HepG2 (cell line): ENCODE results near the gene OTOP2. TPM values are rescaled to one million over a fixed set of nuclear protein-coding genes. Genes with fewer than 3 reads are reported as not detected.

Source experiments
- ATAC-seq: fragments of 200-7000 bp; cut with Tn5 transposase; 3 replicates; pipeline ENCODE4 v1.9.1; 2020; ENCODE audit warnings: mild to moderate bottlenecking, moderate library complexity
- BruUV-seq: library from RNA; stranded (reverse); fragments of 400-500 nt; replicated peaks from 2 replicates; lab custom pipeline; 2021; lab: Mats Ljungman, UMichigan
- CTCF ChIA-PET: fragments of 300-600 bp; formaldehyde crosslinking; extraction: SDS; loops from one replicate; lab custom pipeline; 2021; ENCODE audit warnings: low total read pairs, inconsistent platforms, low intra/inter-chr PET ratio; lab: Yijun Ruan, JAX
- POLR2A ChIA-PET: fragments of 350-600 bp; sonication (Branson Sonifier 250); formaldehyde crosslinking; loops from one replicate; lab custom pipeline; 2020; ENCODE audit warnings: antibody characterized with exemption, inconsistent platforms; lab: Yijun Ruan, JAX
- DNase-seq: peaks from one replicate; pipeline ENCODE4 v3.0.0-alpha.2; 2015; ENCODE audit warnings: low spot score
- FAIRE-seq: peaks from 3 replicates; lab custom pipeline; 2011; peaks lifted over from hg19 to GRCh38; lab: Jason Lieb, UNC
- H2AFZ ChIP-seq: one replicate; pipeline ENCODE4 v1.6.1; 2011; ENCODE audit warnings: low read length, inconsistent platforms
- H3K27ac ChIP-seq: fragments of 300-600 bp; 3 replicates; pipeline ENCODE4 v1.8.0; 2011; ENCODE audit warnings: mixed run types, mild to moderate bottlenecking, mixed read lengths, low read length, inconsistent platforms; ENCODE audit not compliant: insufficient read depth; ENCODE audit errors: extremely low read length
- H3K27me3 ChIP-seq, 2 experiments: fragments of 200-600 bp in 1 of 2; 2 replicates in 1 of 2; 3 replicates in 1 of 2; pipeline versions ENCODE4 v1.6.0 to v1.8.0; 2011; ENCODE audit warnings: low read length in 2 of 2, mild to moderate bottlenecking in 2 of 2, moderate library complexity in 2 of 2, inconsistent platforms in 1 of 2; ENCODE audit not compliant: insufficient read depth in 2 of 2, control insufficient read depth in 1 of 2
- H3K36me3 ChIP-seq, 2 experiments: fragments of 200-600 bp in 1 of 2; replicated peaks in 1 of 2; 2 replicates in 1 of 2; 3 replicates in 1 of 2; pipeline versions ENCODE4 v1.5.1 to v1.8.0; 2011; ENCODE audit warnings: low read length in 2 of 2, inconsistent platforms in 1 of 2; ENCODE audit not compliant: insufficient read depth in 2 of 2, control insufficient read depth in 1 of 2
- H3K4me1 ChIP-seq: 2 replicates; pipeline ENCODE4 v1.5.1; 2012; ENCODE audit warnings: low read length, inconsistent platforms; ENCODE audit not compliant: insufficient read depth
- H3K4me2 ChIP-seq: 2 replicates; pipeline ENCODE4 v1.6.0; 2011; ENCODE audit warnings: low read depth, low read length, inconsistent platforms
- H3K4me3 ChIP-seq, 3 experiments: fragments of 200-600 bp in 1 of 3; sonication (generic), shearing (Covaris generic) in 1 of 3; replicated peaks in 1 of 3; 2 replicates each; pipeline ENCODE4 v1.5.1; 2011 to 2016; ENCODE audit warnings: low read length in 3 of 3, inconsistent platforms in 2 of 3, low read depth in 2 of 3, mild to moderate bottlenecking in 2 of 3, control low read depth in 1 of 3, mixed read lengths in 1 of 3; ENCODE audit not compliant: insufficient read depth in 1 of 3
- H3K79me2 ChIP-seq: one replicate; pipeline ENCODE4 v1.6.1; 2011; ENCODE audit warnings: low read length, inconsistent platforms; ENCODE audit not compliant: insufficient read depth
- H3K9ac ChIP-seq: 2 replicates; pipeline ENCODE4 v1.6.0; 2011; ENCODE audit warnings: mild to moderate bottlenecking, low read depth, low read length, inconsistent platforms; ENCODE audit not compliant: insufficient read depth
- H3K9me3 ChIP-seq: 2 replicates; pipeline ENCODE4 v1.5.1; 2012; ENCODE audit warnings: mild to moderate bottlenecking, low read length
- H4K20me1 ChIP-seq: 2 replicates; pipeline ENCODE4 v1.6.0; 2011; ENCODE audit warnings: inconsistent platforms, mild to moderate bottlenecking, low read length, moderate library complexity; ENCODE audit not compliant: insufficient read depth
- EED ChIP-seq: sonication (generic); formaldehyde crosslinking; IDR thresholded peaks from 2 replicates; pipeline ENCODE4 v1.5.0; 2020; ENCODE audit warnings: mild to moderate bottlenecking, missing genetic modification reagents
- HNRNPL ChIP-seq: fragments of 200-400 bp; formaldehyde crosslinking; IDR thresholded peaks from 2 replicates; pipeline ENCODE4 v1.6.1; 2017; ENCODE audit warnings: mild to moderate bottlenecking, low read depth, low read length
- KAT8 ChIP-seq: IDR thresholded peaks from 2 replicates; pipeline ENCODE4 v1.6.1; 2016; ENCODE audit warnings: missing genetic modification reagents, missing compliant biosample characterization
- MXD4 ChIP-seq: IDR thresholded peaks from 2 replicates; pipeline ENCODE4 v1.6.1; 2016; ENCODE audit warnings: mild to moderate bottlenecking, missing biosample characterization, missing genetic modification reagents
- NFIC ChIP-seq: IDR thresholded peaks from 2 replicates; pipeline ENCODE4 v1.6.1; 2012; ENCODE audit warnings: mild to moderate bottlenecking, low read length, inconsistent platforms
- NKX3-1 ChIP-seq: sonication (generic); formaldehyde crosslinking; IDR thresholded peaks from 2 replicates; pipeline ENCODE4 v1.5.0; 2020; ENCODE audit warnings: missing genetic modification reagents
- RAD21 ChIP-seq: fragments of 450-650 bp; formaldehyde crosslinking; IDR thresholded peaks from 2 replicates; pipeline ENCODE4 v1.5.0; 2020; ENCODE audit warnings: mild to moderate bottlenecking
- U2AF1 ChIP-seq: fragments of 200-400 bp; formaldehyde crosslinking; optimal IDR thresholded peaks from 2 replicates; pipeline ENCODE3; 2017; ENCODE audit warnings: mild to moderate bottlenecking, low read depth, low read length
- ZNF101 ChIP-seq: sonication (generic); formaldehyde crosslinking; IDR thresholded peaks from 2 replicates; pipeline ENCODE4 v1.4.0; 2020; ENCODE audit warnings: mild to moderate bottlenecking, low read depth, missing genetic modification reagents, borderline replicate concordance
- ZNF138 ChIP-seq: sonication (generic); formaldehyde crosslinking; IDR thresholded peaks from 2 replicates; pipeline ENCODE4 v1.5.0; 2020; ENCODE audit warnings: mild to moderate bottlenecking, low read depth, missing genetic modification reagents
- ZNF253 ChIP-seq: sonication (generic); formaldehyde crosslinking; IDR thresholded peaks from 2 replicates; pipeline ENCODE4 v1.8.0; 2022; ENCODE audit warnings: mild to moderate bottlenecking, missing genetic modification reagents, borderline replicate concordance
- ZNF275 ChIP-seq: sonication (generic); formaldehyde crosslinking; IDR thresholded peaks from 2 replicates; pipeline ENCODE4 v1.8.0; 2022; ENCODE audit warnings: missing genetic modification reagents, mild to moderate bottlenecking, inconsistent platforms, borderline replicate concordance
- ZNF503 ChIP-seq: sonication (generic); formaldehyde crosslinking; IDR thresholded peaks from 2 replicates; pipeline ENCODE4 v1.4.0; 2020; ENCODE audit warnings: missing genetic modification reagents
- ZNF543 ChIP-seq: sonication (generic); formaldehyde crosslinking; IDR thresholded peaks from 2 replicates; pipeline ENCODE4 v1.4.0; 2020; ENCODE audit warnings: mild to moderate bottlenecking, missing genetic modification reagents
- ZSCAN29 ChIP-seq: sonication (generic); formaldehyde crosslinking; conservative IDR thresholded peaks from 2 replicates; pipeline ENCODE4 v1.4.0; 2020; ENCODE audit warnings: mild to moderate bottlenecking, missing genetic modification reagents
- ZSCAN31 ChIP-seq: sonication (generic); formaldehyde crosslinking; IDR thresholded peaks from 2 replicates; pipeline ENCODE4 v1.5.0; 2020; ENCODE audit warnings: low read depth, mild to moderate bottlenecking, missing genetic modification reagents
- WGBS: methylation state at CpG from one replicate; pipeline ENCODE4 v1.1.6; 2017; ENCODE audit warnings: low lambda C conversion rate; 5-methylcytosine and 5-hydroxymethylcytosine counted together
- in situ Hi-C: cut with HindIII; loops from 2 replicates; pipeline ENCODE4 v1.10.0; 2017; ENCODE audit warnings: low pct_unique_long_range_greater_than_20kb; ENCODE audit not compliant: extremely low pct_ligation_motif_present
- intact Hi-C: fragments of 100-400 bp; cut with micrococcal nuclease; formaldehyde crosslinking; loops from one replicate; pipeline ENCODE4 v1.10.0; 2022; ENCODE audit not compliant: unreplicated experiment
- polyA plus RNA-seq, 8 experiments: library from polyadenylated mRNA; depleted of rRNA in 3 of 8; stranded (reverse) in 7 of 8; unstranded in 1 of 8; fragments of >200 nt; fragmentation: Illumina TruSeq in 4 of 8; extraction: Trizol in 4 of 8; gene quantifications; 2 replicates each; pipeline versions ENCODE4 v1.2.1 to v1.2.3, GENCODE V29; 2011 to 2016; ENCODE audit warnings: low read depth in 4 of 8, missing spikeins in 1 of 8, mixed read lengths in 1 of 8; ENCODE audit not compliant: insufficient read depth in 1 of 8
- total RNA-seq, 5 experiments: library from RNA; depleted of rRNA; stranded (reverse); fragments of >200 nt; fragmentation: Illumina TruSeq; extraction: Trizol; gene quantifications; 2 replicates each; pipeline ENCODE4 v1.2.3, GENCODE V29; 2016; ENCODE audit warnings: low read depth in 1 of 5

The OTOP2 gene
- total and polyA plus RNA-seq, 2 of the 13 experiments (the other 11 are each of a cell fraction or from before 2014, with no cell fraction given), result not detected

- no peak overlapping the region for H3K4me2 ChIP-seq
- in situ Hi-C loops, result loop anchor here (5.0 to 10.0 kb wide), 3 partner anchors 38 to 455 kb away; partner anchors contain the start of genes OTOP2 and USH1G
- no peak for TF ChIP-seq NFIC
- TF ChIP-seq ZNF138 (CRISPR knock-in tag), result no peak
- TF ChIP-seq ZSCAN29, result 0 out of 2 replicates have a peak, but pooled peaks have one; percentile 14
- TF ChIP-seq ZSCAN31 (CRISPR knock-in tag), result no peak
- no peak for TF ChIP-seq RAD21
- TF ChIP-seq KAT8 (CRISPR knock-in tag), result no peak
- TF ChIP-seq NKX3-1 (CRISPR knock-in tag), result no peak
- peak; percentile 8 for TF ChIP-seq U2AF1
- no peak for TF ChIP-seq ZNF253 (CRISPR knock-in tag)
- TF ChIP-seq MXD4 (CRISPR knock-in tag), result no peak
- 0 out of 2 replicates have a peak, but pooled peaks have one; percentile 43 for TF ChIP-seq ZNF543
- no peak for TF ChIP-seq ZNF503 (CRISPR knock-in tag)
- TF ChIP-seq ZNF101, result 0 out of 2 replicates have a peak, but pooled peaks have one; percentile 1
- no peak for TF ChIP-seq ZNF275 (CRISPR knock-in tag)
- TF ChIP-seq HNRNPL, result 0 out of 2 replicates have a peak, but pooled peaks have one; percentile 32
- peak; percentile 33; the same call in 1 of the 2 replicates for TF ChIP-seq EED (CRISPR knock-in tag)
These were observed 35.9 kb downstream of the OTOP2 start for GRCh38 chr17:74959826-74960515.

More at GRCh38 chr17:74959826-74960515, 35.9 kb downstream of the OTOP2 start:
- Histone ChIP-seq H3K27me3 (no peaks in the 10 kb centered on the region; a peak in 2 of 5 replicates), H2AFZ (no peak overlapping the region), H3K36me3 (no peaks in the 10 kb centered on the region), H4K20me1 (no peaks in the 10 kb centered on the region), H3K79me2 (no peaks in the 10 kb centered on the region), H3K9ac (no peak overlapping the region), H3K9me3 (no peaks in the 10 kb centered on the region), H3K27ac (no peak overlapping the region), H3K4me1 (peaks cover 6% of the 10 kb centered on the region; the same call in 1 of the 2 replicates), H3K4me3 (no peak overlapping the region)
- no TSS peak for BruUV-seq
- FAIRE-seq, result no peak
- intact Hi-C loops, result loop anchor here (5.0 kb wide), 1 partner anchor 168 kb away; no protein-coding TSS in a partner anchor
- peak; percentile 4; the same call in 2 of the 3 replicates for ATAC-seq
- WGBS, result 30% methylated on average over 7 of the region's 14 CpGs
- ChIA-PET CTCF (interaction anchor here (0.7 to 2.6 kb wide), 7 partner anchors 32 to 168 kb away, joined by 3 to 44 read pairs (median 3); partner anchors contain the start of genes OTOP2 and USH1G), POLR2A (interaction anchor here (0.9 to 5.2 kb wide), 9 partner anchors 11 to 87 kb away, joined by 3 to 94 read pairs (median 10); partner anchors contain the start of genes FDXR, HID1, MRPL58 and OTOP2)
- no peak for DNase-seq
